OCI-LY7 (cell line): ENCODE results near the gene LRRC74A.

Experiments
- CTCF ChIP-seq: fragments of 200-600 bp; sonication (generic); conservative IDR thresholded peaks from 2 replicates; pipeline ENCODE4 v1.5.1; 2014; ENCODE audit warnings: mild to moderate bottlenecking, antibody characterized with exemption, low read length, moderate library complexity, mixed read lengths
- EZH2phosphoT487 ChIP-seq: fragments of 200-600 bp; sonication (generic); IDR thresholded peaks from 2 replicates; pipeline ENCODE4 v1.6.1; 2018; ENCODE audit warnings: low read depth, borderline replicate concordance, mild to moderate bottlenecking, mixed run types, antibody characterized with exemption, low read length, moderate library complexity, mixed read lengths

GRCh38 chr14:76866456-76866855 lies 40.2 kb downstream of the LRRC74A start:
- TF ChIP-seq CTCF = no peak
- TF ChIP-seq EZH2phosphoT487 = no peak
